HEK293T (cell line): Measurements from ENCODE around the gene IL1RAP.

Experiments used
- CTCF ChIA-PET: fragments of 350-600 bp; formaldehyde crosslinking; extraction: SDS; loops from one replicate; lab custom pipeline; 2021; ENCODE audit warnings: antibody characterized with exemption, inconsistent platforms; lab: Yijun Ruan, JAX
- POLR2A ChIA-PET: fragments of 350-600 bp; formaldehyde crosslinking; extraction: SDS; loops from one replicate; lab custom pipeline; 2020; ENCODE audit warnings: antibody characterized with exemption, inconsistent platforms; lab: Yijun Ruan, JAX
- DNase-seq: peaks from one replicate; pipeline ENCODE4 v3.0.0; 2012; ENCODE audit warnings: mixed read lengths; ENCODE audit errors: extremely low spot score
- ARNT ChIP-seq: fragments of 450-650 bp; IDR thresholded peaks from 2 replicates; pipeline ENCODE4 v1.6.1; 2017; ENCODE audit warnings: mild to moderate bottlenecking
- BHLHE40 ChIP-seq: fragments of 450-650 bp; IDR thresholded peaks from 2 replicates; pipeline ENCODE4 v1.6.1; 2016; ENCODE audit warnings: mild to moderate bottlenecking, moderate library complexity, borderline replicate concordance
- CTBP1 ChIP-seq: fragments of 450-650 bp; IDR thresholded peaks from 2 replicates; pipeline ENCODE4 v1.6.1; 2016; ENCODE audit warnings: borderline replicate concordance
- ELF4 ChIP-seq: fragments of 450-650 bp; IDR thresholded peaks from 2 replicates; pipeline ENCODE4 v1.6.1; 2017; ENCODE audit warnings: antibody characterized with exemption
- FOXA1 ChIP-seq: fragments of 450-650 bp; IDR thresholded peaks from 2 replicates; pipeline ENCODE4 v1.6.1; 2016; ENCODE audit warnings: mild to moderate bottlenecking
- FOXK2 ChIP-seq: fragments of 450-650 bp; IDR thresholded peaks from 2 replicates; pipeline ENCODE4 v1.6.1; 2016; ENCODE audit warnings: mild to moderate bottlenecking
- FOXM1 ChIP-seq: fragments of 450-650 bp; IDR thresholded peaks from 2 replicates; pipeline ENCODE4 v1.6.1; 2017; ENCODE audit warnings: mild to moderate bottlenecking, borderline replicate concordance
- HDGF ChIP-seq: fragments of 450-650 bp; IDR thresholded peaks from 2 replicates; pipeline ENCODE4 v1.6.1; 2017; ENCODE audit warnings: antibody characterized with exemption, borderline replicate concordance
- L3MBTL2 ChIP-seq: fragments of 450-650 bp; conservative IDR thresholded peaks from 2 replicates; pipeline ENCODE4 v1.6.1; 2016; ENCODE audit warnings: mild to moderate bottlenecking
- LEF1 ChIP-seq: fragments of 450-650 bp; IDR thresholded peaks from 2 replicates; pipeline ENCODE4 v1.6.1; 2017; ENCODE audit warnings: mild to moderate bottlenecking, borderline replicate concordance
- NFRKB ChIP-seq: fragments of 450-650 bp; IDR thresholded peaks from 2 replicates; pipeline ENCODE4 v1.6.1; 2016; ENCODE audit warnings: mild to moderate bottlenecking, moderate library complexity
- SP1 ChIP-seq: fragments of 450-650 bp; IDR thresholded peaks from 2 replicates; pipeline ENCODE4 v1.6.1; 2017
- SUZ12 ChIP-seq: fragments of 450-650 bp; IDR thresholded peaks from 2 replicates; pipeline ENCODE4 v1.6.1; 2016; ENCODE audit warnings: mild to moderate bottlenecking
- TARDBP ChIP-seq: fragments of 450-650 bp; IDR thresholded peaks from 2 replicates; pipeline ENCODE4 v1.6.1; 2016
- ZNF384 ChIP-seq: fragments of 450-650 bp; IDR thresholded peaks from 2 replicates; pipeline ENCODE4 v1.6.1; 2016
- TF ChIP-seq, protein P1 (sequence below): fragments of 450-650 bp; IDR thresholded peaks from 2 replicates; pipeline ENCODE4 v1.6.1; 2016

The IL1RAP gene

GRCh38 chr3:190562866-190563510, 49.1 kb downstream of the IL1RAP start:
- TF ChIP-seq SUZ12 (no peak), L3MBTL2 (no peak), ELF4 (no peak), ZNF384 (no peak), BHLHE40 (no peak), NFRKB (no peak), CTBP1 (no peak), FOXM1 (no peak), FOXK2 (no peak), SP1 (no peak), FOXA1 (no peak), TARDBP (no peak)
- DNase-seq = no peak
- ChIA-PET POLR2A (no interaction called here), CTCF (no interaction called here)

GRCh38 chr3:190564175-190564574, 50.3 kb downstream of the IL1RAP start:
- TF ChIP-seq SP1 (no peak), SUZ12 (no peak), L3MBTL2 (no peak), FOXK2 (no peak), ZNF384 (no peak), ELF4 (no peak), HDGF (no peak), BHLHE40 (no peak), FOXM1 (no peak), FOXA1 (no peak)
- no peak for DNase-seq
- POLR2A ChIA-PET = no interaction called here
- CTCF ChIA-PET = no interaction called here

- ChIA-PET CTCF (no interaction called here), POLR2A (no interaction called here)
- no peak for DNase-seq
- TF ChIP-seq FOXK2 = no peak
- no peak for TF ChIP-seq NFRKB
- no peak for TF ChIP-seq TARDBP
- TF ChIP-seq, protein P1, sequence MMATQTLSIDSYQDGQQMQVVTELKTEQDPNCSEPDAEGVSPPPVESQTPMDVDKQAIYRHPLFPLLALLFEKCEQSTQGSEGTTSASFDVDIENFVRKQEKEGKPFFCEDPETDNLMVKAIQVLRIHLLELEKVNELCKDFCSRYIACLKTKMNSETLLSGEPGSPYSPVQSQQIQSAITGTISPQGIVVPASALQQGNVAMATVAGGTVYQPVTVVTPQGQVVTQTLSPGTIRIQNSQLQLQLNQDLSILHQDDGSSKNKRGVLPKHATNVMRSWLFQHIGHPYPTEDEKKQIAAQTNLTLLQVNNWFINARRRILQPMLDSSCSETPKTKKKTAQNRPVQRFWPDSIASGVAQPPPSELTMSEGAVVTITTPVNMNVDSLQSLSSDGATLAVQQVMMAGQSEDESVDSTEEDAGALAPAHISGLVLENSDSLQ = no peak
- no peak for TF ChIP-seq ELF4
- TF ChIP-seq L3MBTL2 = no peak
- TF ChIP-seq SP1 = no peak
- TF ChIP-seq LEF1 = no peak
- no peak for TF ChIP-seq HDGF
- TF ChIP-seq FOXM1 = no peak
- TF ChIP-seq CTBP1 = no peak
- no peak for TF ChIP-seq SUZ12
- no peak for TF ChIP-seq ARNT
- TF ChIP-seq ZNF384 = no peak
- no peak for TF ChIP-seq FOXA1
- no peak for TF ChIP-seq BHLHE40
Measured at GRCh38 chr3:190566043-190566933, 52.4 kb downstream of the IL1RAP start.

- DNase-seq = no peak
- ChIA-PET POLR2A (no interaction called here), CTCF (no interaction called here)
- no peak for TF ChIP-seq ELF4
- TF ChIP-seq SP1 = no peak
- TF ChIP-seq, protein P1 = no peak
- TF ChIP-seq TARDBP = no peak
- no peak for TF ChIP-seq ARNT
Measured at GRCh38 chr3:190568036-190568435, 54.2 kb downstream of the IL1RAP start.

DNA sequence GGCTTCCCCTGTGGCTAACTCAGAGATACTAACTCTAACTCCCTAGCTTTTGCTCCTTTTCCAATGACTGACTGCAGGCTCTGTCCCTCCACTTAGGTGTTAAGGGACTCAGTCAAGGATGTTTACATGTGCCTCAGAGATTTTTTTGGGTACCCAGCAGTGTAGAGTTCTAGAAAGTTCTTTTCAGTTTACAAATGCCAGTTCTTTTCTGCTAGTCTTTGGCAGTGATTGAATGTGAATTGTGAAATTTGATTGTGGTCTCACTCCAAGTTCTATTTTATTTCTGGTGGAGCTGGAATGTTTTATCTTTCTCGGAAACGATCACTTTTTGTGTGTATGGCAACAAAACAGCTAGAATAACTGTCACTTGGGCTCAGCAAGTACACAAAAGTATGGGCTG, 60.6 kb downstream of the IL1RAP start:
- CTCF ChIA-PET = no interaction called here
- no peak for DNase-seq
- TF ChIP-seq SP1 (no peak), LEF1 (no peak), ARNT (no peak), NFRKB (no peak), FOXM1 (no peak), SUZ12 (no peak), BHLHE40 (no peak)
- TF ChIP-seq, protein P1 = no peak
- POLR2A ChIA-PET = no interaction called here

GRCh38 chr3:190575437-190576185, 61.7 kb downstream of the IL1RAP start:
- TF ChIP-seq NFRKB (no peak), L3MBTL2 (no peak), SP1 (no peak), TARDBP (no peak), BHLHE40 (no peak), SUZ12 (no peak), FOXK2 (no peak), ELF4 (no peak), FOXM1 (no peak), FOXA1 (no peak), ARNT (no peak), ZNF384 (no peak), HDGF (no peak), CTBP1 (no peak)
- TF ChIP-seq, protein P1 = no peak
- ChIA-PET POLR2A (no interaction called here), CTCF (no interaction called here)

More at GRCh38 chr3:190575437-190576185, 61.7 kb downstream of the IL1RAP start:
- DNase-seq = no peak
